ENCODE data around the gene SETX.

SETX gene

GRCh38 chr9:132395560-132395959 is 40.8 kb upstream of the SETX start (continued):
- TF ChIP-seq GLIS1 (tag by site-specific recombination; IDR thresholded peaks at IDR 0.05): no peak
- TF ChIP-seq ZNF768 (tag by site-specific recombination; IDR thresholded peaks at IDR 0.05): no peak
- no peak for TF ChIP-seq ZXDB (tag by site-specific recombination; IDR thresholded peaks at IDR 0.05)
- no peak for TF ChIP-seq TRIM28 (IDR thresholded peaks at IDR 0.05; ENCODE audit: borderline replicate concordance, low read length)
- no peak for TF ChIP-seq RBAK (tag by site-specific recombination; IDR thresholded peaks at IDR 0.05)

GRCh38 chr9:132391449-132391848 is 36.7 kb upstream of the SETX start:
- H3K9me3 ChIP-seq (ENCODE audit: control insufficient read depth, insufficient read depth, low read depth, low read length): no peaks in the 10 kb centered on the region
- ChIA-PET POLR2A (interaction anchor here (0.5 to 1.2 kb wide), 6 partner anchors 13 to 1840 kb away, joined by 3 to 5 read pairs (median 4); partner anchors contain the start of gene SETX), CTCF (no interaction called here)
- H3K4me1 ChIP-seq (ENCODE audit: control insufficient read depth, insufficient read depth, low read length): no peaks in the 10 kb centered on the region
- peaks cover 43 to 90% of the 10 kb centered on the region in 2 experiments for H3K36me3 ChIP-seq (ENCODE audit: control insufficient read depth in 2 of 2, insufficient read depth in 1 of 2, low read length in 2 of 2)
- H3K4me3 ChIP-seq (ENCODE audit: low read depth, low read length): no peak overlapping the region
- no peak overlapping the region for H3K27ac ChIP-seq (ENCODE audit: extremely low read depth, low read depth, low read length)
- TF ChIP-seq ZNF302 (tag by site-specific recombination; IDR thresholded peaks at IDR 0.05; ENCODE audit: low read depth) (no peak), KLF16 (tag by site-specific recombination; IDR thresholded peaks at IDR 0.05) (no peak), ZNF530 (tag by site-specific recombination; IDR thresholded peaks at IDR 0.05; ENCODE audit: low read depth) (no peak), ZNF776 (tag by site-specific recombination; IDR thresholded peaks at IDR 0.05; ENCODE audit: borderline replicate concordance) (no peak), PRDM2 (tag by site-specific recombination; IDR thresholded peaks at IDR 0.05; ENCODE audit: borderline replicate concordance) (no peak), PRDM4 (tag by site-specific recombination; IDR thresholded peaks at IDR 0.05) (no peak), ZNF174 (tag by site-specific recombination; IDR thresholded peaks at IDR 0.05) (no peak), ZBTB26 (tag by site-specific recombination; optimal IDR thresholded peaks at IDR 0.05) (no peak), ZNF580 (tag by site-specific recombination; IDR thresholded peaks at IDR 0.05) (no peak), ZNF239 (tag by site-specific recombination; IDR thresholded peaks at IDR 0.05) (no peak), BCL11A (tag by site-specific recombination; IDR thresholded peaks at IDR 0.05; ENCODE audit: low read depth) (no peak), MEIS1 (CRISPR knock-in tag; IDR thresholded peaks at IDR 0.05; ENCODE audit: borderline replicate concordance) (no peak), IKZF3 (tag by site-specific recombination; IDR thresholded peaks at IDR 0.05) (no peak), HOXC10 (CRISPR knock-in tag; IDR thresholded peaks at IDR 0.05) (no peak), ZNF211 (tag by site-specific recombination; IDR thresholded peaks at IDR 0.05; ENCODE audit: low read depth) (no peak), ZNF626 (tag by site-specific recombination; IDR thresholded peaks at IDR 0.05) (no peak), ZBTB8A (tag by site-specific recombination; IDR thresholded peaks at IDR 0.05) (no peak), ZXDB (tag by site-specific recombination; IDR thresholded peaks at IDR 0.05) (no peak)

Data from HEK293 (cell line).